Bronchial epithelial cell (primary cell): Measurements from ENCODE around the gene TNFAIP8L1. TPM values are rescaled to one million over a fixed set of nuclear protein-coding genes. Genes with fewer than 3 reads are reported as not detected.

Experiments used
- DNase-seq: peaks from one replicate; pipeline ENCODE4 v3.0.0-alpha.2; 2010; ENCODE audit warnings: low read depth
- FAIRE-seq: peaks from 2 replicates; lab custom pipeline; 2011; peaks lifted over from hg19 to GRCh38; lab: Jason Lieb, UNC
- H3K27me3 ChIP-seq: 2 replicates; pipeline ENCODE4 v1.5.1; 2011; ENCODE audit warnings: low read length; ENCODE audit not compliant: control insufficient read depth, insufficient read depth
- H3K36me3 ChIP-seq: 2 replicates; pipeline ENCODE4 v1.5.1; 2011; ENCODE audit warnings: low read length; ENCODE audit not compliant: control insufficient read depth, insufficient read depth
- H3K4me3 ChIP-seq: 2 replicates; pipeline ENCODE4 v1.5.1; 2011; ENCODE audit warnings: mild to moderate bottlenecking, low read depth, low read length, control low read depth
- total RNA-seq: library from RNA; depleted of rRNA; stranded (reverse); fragments of >200 nt; gene quantifications from 2 replicates; pipeline ENCODE4 v1.2.1, GENCODE V29; 2014
- TF ChIP-seq, protein P1 (sequence below): IDR thresholded peaks from 2 replicates; pipeline ENCODE4 v1.5.1; 2011; ENCODE audit warnings: mild to moderate bottlenecking, moderate library complexity, low read length, control low read depth, inconsistent platforms; ENCODE audit not compliant: insufficient read depth, severe bottlenecking

TNFAIP8L1 gene
- total RNA-seq, 1 donor from 2014 or later: 0.53 TPM

DNA sequence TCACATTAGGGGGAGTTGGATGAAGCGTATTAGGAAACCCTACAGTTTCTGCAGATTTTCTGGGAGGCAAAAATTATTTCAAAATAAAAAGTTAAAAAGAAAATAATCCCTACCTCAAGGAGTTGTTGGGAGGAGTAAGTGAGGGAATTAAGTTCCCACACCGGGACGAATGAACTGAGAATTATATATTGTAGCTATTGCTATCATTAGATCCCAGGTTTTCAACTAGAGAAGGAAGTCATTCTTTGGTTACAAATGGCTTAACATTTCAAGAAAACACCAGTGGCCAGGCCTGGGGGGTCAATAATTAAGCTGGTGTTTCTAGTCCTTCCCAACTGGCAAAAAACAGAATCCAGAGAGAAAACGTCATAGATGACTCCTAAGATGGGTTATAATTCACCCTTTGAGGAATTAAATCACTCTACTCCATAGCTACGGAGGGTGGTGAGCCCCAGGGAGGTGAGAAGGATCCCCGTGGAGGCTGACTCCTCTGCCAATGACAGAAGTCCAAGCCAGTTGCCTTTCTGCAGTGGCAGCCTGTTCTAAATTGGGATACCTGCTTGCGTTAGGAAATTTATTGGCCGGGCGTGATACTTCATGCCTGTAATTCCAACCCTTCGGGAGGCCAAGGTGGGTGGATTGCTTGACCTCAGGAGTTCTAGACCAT, 32.0 kb downstream of the TNFAIP8L1 start:
- Histone ChIP-seq H3K27me3 (no peaks in the 10 kb centered on the region), H3K36me3 (peaks cover 10% of the 10 kb centered on the region), H3K4me3 (no peak overlapping the region)
- DNase-seq (no peak), FAIRE-seq (no peak)
- TF ChIP-seq, protein P1, sequence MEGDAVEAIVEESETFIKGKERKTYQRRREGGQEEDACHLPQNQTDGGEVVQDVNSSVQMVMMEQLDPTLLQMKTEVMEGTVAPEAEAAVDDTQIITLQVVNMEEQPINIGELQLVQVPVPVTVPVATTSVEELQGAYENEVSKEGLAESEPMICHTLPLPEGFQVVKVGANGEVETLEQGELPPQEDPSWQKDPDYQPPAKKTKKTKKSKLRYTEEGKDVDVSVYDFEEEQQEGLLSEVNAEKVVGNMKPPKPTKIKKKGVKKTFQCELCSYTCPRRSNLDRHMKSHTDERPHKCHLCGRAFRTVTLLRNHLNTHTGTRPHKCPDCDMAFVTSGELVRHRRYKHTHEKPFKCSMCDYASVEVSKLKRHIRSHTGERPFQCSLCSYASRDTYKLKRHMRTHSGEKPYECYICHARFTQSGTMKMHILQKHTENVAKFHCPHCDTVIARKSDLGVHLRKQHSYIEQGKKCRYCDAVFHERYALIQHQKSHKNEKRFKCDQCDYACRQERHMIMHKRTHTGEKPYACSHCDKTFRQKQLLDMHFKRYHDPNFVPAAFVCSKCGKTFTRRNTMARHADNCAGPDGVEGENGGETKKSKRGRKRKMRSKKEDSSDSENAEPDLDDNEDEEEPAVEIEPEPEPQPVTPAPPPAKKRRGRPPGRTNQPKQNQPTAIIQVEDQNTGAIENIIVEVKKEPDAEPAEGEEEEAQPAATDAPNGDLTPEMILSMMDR: no peak

DNA sequence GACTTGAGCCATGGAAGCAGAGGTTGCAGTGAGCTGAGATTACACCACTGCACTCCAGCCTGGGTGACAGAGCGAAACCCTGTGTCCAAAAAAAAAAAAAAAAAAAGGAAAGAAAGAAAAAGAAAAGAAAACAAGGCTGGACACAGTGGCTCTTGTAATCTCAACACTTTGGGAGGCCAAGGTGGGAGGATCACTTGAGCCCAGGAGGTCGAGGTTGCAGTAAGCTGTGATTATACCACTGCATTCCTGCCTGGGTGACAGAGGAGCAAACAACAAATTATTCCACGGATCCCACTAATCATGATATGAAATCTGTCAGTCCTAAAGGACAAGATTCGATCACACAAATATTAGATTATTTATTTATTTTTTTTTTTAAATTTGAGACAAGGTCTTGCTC, 33.9 kb downstream of the TNFAIP8L1 start:
- TF ChIP-seq, protein P1: no peak
- no peak for DNase-seq
- FAIRE-seq: no peak
- no peaks in the 10 kb centered on the region for H3K27me3 ChIP-seq
- no peak overlapping the region for H3K4me3 ChIP-seq
- H3K36me3 ChIP-seq: peaks cover 11% of the 10 kb centered on the region

DNA sequence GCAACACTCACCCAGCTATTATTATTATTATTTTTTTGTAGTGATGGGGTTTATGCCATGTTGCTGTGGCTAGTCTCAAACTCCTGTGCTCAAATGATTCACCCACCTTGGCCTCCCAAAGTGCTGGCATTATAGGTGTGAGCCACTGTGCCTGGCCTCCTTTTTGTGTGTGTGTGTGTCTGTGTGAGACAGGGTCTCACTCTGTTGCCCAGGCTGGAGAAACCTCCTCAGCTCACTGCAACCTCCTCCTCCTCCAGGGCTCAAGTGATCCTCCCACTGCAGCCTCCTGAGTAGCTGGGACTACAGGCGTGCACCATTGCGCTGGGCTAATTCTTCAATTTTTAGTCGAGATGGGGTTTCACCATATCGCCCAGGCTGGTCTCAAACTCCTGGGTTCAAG, 34.4 kb downstream of the TNFAIP8L1 start:
- DNase-seq (no peak), FAIRE-seq (no peak)
- TF ChIP-seq, protein P1: no peak
- H3K36me3 ChIP-seq: peaks cover 11% of the 10 kb centered on the region
- no peaks in the 10 kb centered on the region for H3K27me3 ChIP-seq
- H3K4me3 ChIP-seq: no peak overlapping the region

DNA sequence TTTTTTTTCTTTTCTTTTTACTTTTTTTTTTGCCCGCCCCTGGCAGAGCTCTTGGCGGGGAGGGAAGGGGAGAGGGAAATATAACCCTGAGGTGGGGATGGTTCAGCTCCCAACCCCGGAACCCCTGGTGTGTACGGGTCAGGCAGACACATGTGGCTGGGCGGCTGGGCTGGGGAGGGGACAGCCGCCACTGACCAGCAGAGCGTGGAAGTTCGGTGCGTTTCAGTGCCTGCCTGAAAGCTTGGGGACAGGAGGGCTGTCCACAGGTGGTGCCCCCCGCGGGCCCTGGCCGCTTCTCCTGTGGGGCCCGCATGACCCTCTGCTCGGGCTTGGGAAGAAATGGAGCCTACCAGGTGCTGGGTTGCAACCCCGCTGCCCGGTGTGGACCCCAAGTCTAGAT, 36.0 kb downstream of the TNFAIP8L1 start:
- TF ChIP-seq, protein P1: no peak
- DNase-seq: no peak
- FAIRE-seq: no peak
- Histone ChIP-seq H3K36me3 (peaks cover 14% of the 10 kb centered on the region), H3K27me3 (no peaks in the 10 kb centered on the region), H3K4me3 (no peak overlapping the region)

DNA sequence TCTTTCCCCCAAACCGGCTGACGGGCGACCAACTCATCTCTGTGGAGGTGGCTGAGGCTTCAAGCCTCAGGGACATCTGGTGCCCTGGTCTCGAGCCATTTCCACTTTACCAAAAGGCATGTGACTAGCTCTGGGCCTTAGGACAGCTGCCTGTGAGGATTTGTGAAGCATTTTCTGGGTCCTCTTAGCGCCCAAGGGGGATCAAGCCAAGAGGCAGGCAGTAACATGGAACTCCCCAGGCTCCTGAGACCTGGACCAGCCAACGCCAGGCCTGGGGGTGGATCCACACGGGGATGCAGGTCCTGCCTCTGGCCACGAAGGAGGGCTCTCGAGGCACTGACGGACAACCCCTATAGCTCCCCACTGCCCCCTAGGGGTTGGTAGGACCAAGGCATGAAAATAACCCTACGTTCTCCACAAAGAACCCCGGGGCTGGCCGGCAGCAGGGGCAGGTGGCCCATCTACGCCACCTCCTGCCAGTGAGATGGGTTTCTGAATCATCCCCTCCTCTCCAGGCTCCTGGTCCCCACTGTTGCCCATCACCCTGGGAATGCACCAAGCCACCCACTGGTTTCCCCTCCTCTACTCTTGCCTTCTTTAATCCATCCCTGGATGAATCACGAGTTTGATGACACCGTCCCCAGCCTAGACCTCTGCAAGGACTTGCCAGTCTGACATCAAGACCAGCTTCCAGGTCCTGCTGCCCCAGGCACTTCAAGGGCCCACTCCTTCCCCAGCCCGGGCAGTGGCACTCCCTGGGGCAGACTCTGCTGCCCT, 37.8 kb downstream of the TNFAIP8L1 start:
- no peaks in the 10 kb centered on the region for H3K27me3 ChIP-seq
- H3K36me3 ChIP-seq: peaks cover 17% of the 10 kb centered on the region
- DNase-seq: peak; percentile 30
- no peak for FAIRE-seq
- no peak overlapping the region for H3K4me3 ChIP-seq
- TF ChIP-seq, protein P1: peak; percentile 74
